Vagina (tissue), 2 donors: ENCODE data around the gene HORMAD2. TPM values are rescaled to one million over a fixed set of nuclear protein-coding genes. Genes with fewer than 3 reads are reported as not detected.

Experiments used
- DNase-seq, 2 donors: peaks; one replicate each; pipeline ENCODE4 v3.0.0-alpha.2; 2017; ENCODE audit errors: extremely low spot score in 2 of 2
- H3K27ac ChIP-seq: fragments of 200-600 bp; sonication (generic); one replicate; pipeline ENCODE4 v1.5.1; 2019
- H3K27me3 ChIP-seq: fragments of 200-600 bp; sonication (generic); one replicate; pipeline ENCODE4 v1.5.1; 2019
- H3K36me3 ChIP-seq, 2 donors: fragments of 200-600 bp; sonication (generic); one replicate each; pipeline ENCODE4 v1.5.1; 2017 to 2019
- H3K4me1 ChIP-seq: fragments of 200-600 bp; sonication (generic); one replicate; pipeline ENCODE4 v1.5.1; 2019
- H3K4me3 ChIP-seq, 2 donors: fragments of 200-600 bp; sonication (generic); 1 replicate in 1 of 2; 2 replicates in 1 of 2; pipeline ENCODE4 v1.5.1; 2016 to 2019
- H3K9me3 ChIP-seq: fragments of 200-600 bp; sonication (generic); one replicate; pipeline ENCODE4 v1.5.1; 2019
- POLR2A ChIP-seq, 2 donors: fragments of 450-650 bp; IDR thresholded peaks; one replicate each; pipeline ENCODE4 v1.6.1; 2017; ENCODE audit warnings: antibody characterized with exemption in 2 of 2, mild to moderate bottlenecking in 2 of 2, moderate library complexity in 2 of 2
- POLR2AphosphoS5 ChIP-seq, 2 donors: sonication (generic); formaldehyde crosslinking; IDR thresholded peaks; one replicate each; pipeline ENCODE4 v1.9.0; 2017; ENCODE audit warnings: antibody characterized with exemption in 2 of 2, mild to moderate bottlenecking in 2 of 2, low read depth in 1 of 2; ENCODE audit not compliant: insufficient read depth in 1 of 2
- intact Hi-C: fragments of 100-400 bp; cut with DNase I; formaldehyde crosslinking; loops from one replicate; pipeline ENCODE4 v1.15.1; 2023
- total RNA-seq: library from RNA; depleted of rRNA; stranded (reverse); fragments of >200 nt; gene quantifications from one replicate; pipeline ENCODE4 v1.2.3, GENCODE V29; 2016
- TF ChIP-seq, protein P1 (sequence below), 3 experiments: fragments of 450-650 bp in 2 of 3; fragments of 200-600 bp in 1 of 3; sonication (generic) in 1 of 3; IDR thresholded peaks; one replicate each; pipeline ENCODE4 v1.5.1; 2017 to 2019; ENCODE audit warnings: antibody characterized with exemption in 3 of 3, mild to moderate bottlenecking in 2 of 3, moderate library complexity in 2 of 3

HORMAD2 gene
- total RNA-seq, 1 donor from 2014 or later = not detected

DNA sequence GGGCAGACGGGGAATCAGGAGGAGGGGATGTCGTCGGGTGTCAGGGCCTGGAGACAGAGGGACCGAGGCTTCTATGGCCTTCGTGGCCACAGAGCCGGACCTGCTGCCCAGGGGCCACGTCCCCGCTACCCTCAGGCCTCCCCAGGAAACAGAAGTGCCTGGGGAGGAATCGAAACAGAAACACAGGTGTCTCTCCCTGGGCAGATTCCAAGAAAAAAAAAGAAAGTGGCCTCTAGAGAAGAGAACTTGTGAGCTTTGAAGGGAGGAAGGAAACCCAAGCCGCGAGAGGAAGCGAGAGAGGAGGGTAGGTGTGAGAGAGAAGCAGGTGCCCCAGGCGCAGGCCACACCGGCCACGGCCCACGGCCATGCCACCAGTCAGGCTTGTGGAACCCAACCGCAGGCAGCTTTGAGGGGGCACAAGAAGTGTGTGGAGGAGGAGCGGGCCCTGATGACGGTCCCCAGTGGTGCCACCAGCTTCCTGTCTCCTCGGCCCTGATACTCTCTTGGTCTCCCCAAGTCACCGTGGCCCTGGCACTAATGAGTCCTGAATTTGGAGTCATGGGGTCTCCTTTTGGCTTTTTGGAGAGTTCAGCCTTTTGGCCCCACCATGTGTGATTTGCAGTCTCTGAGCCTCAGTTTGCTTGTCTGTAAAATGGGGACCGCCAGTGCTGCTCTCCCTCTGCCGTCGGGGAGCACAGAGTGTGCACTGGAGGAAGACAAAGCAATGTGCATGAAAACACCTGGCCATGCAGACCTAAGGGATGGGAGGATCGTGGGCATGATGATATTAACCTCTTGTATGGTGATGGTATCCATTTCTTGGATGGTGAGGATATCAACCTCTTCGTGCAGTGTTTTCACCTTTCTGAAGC lies 141.1 kb downstream of the HORMAD2 start:
- Histone ChIP-seq H3K4me1 (peaks cover 8% of the 10 kb centered on the region), H3K4me3 (no peak overlapping the region), H3K27ac (no peak overlapping the region), H3K27me3 (no peaks in the 10 kb centered on the region), H3K36me3 (no peaks in the 10 kb centered on the region), H3K9me3 (no peaks in the 10 kb centered on the region)
- intact Hi-C loops = no loop called here
- no peak for TF ChIP-seq POLR2A (IDR thresholded peaks at IDR 0.05)
- TF ChIP-seq POLR2AphosphoS5 (IDR thresholded peaks at IDR 0.05; ENCODE audit: insufficient read depth in 1 of 2, low read depth in 1 of 2) = no peak
- TF ChIP-seq, protein P1, sequence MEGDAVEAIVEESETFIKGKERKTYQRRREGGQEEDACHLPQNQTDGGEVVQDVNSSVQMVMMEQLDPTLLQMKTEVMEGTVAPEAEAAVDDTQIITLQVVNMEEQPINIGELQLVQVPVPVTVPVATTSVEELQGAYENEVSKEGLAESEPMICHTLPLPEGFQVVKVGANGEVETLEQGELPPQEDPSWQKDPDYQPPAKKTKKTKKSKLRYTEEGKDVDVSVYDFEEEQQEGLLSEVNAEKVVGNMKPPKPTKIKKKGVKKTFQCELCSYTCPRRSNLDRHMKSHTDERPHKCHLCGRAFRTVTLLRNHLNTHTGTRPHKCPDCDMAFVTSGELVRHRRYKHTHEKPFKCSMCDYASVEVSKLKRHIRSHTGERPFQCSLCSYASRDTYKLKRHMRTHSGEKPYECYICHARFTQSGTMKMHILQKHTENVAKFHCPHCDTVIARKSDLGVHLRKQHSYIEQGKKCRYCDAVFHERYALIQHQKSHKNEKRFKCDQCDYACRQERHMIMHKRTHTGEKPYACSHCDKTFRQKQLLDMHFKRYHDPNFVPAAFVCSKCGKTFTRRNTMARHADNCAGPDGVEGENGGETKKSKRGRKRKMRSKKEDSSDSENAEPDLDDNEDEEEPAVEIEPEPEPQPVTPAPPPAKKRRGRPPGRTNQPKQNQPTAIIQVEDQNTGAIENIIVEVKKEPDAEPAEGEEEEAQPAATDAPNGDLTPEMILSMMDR (IDR thresholded peaks at IDR 0.05) = no peak
- no peak for DNase-seq

DNA sequence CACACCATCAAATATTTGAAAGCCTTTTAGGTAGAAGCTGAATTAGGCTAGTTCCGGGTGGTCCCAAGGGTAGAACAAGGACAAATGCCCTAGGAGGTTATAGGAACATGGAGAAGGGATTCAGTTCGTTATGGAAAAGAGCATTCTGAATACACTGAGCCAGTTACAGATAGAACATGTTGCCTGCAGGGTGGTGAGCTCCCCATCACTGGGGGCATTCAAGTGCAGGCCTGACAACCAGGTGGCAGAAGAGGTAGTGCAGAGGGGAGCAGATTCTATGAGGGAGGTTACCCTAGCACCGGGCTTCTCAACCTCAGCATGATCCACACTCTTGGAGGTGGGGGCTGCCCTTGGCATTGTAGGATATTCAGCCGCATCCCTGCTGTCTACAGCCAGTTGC lies 142.1 kb downstream of the HORMAD2 start:
- intact Hi-C loops = no loop called here
- TF ChIP-seq, protein P1 (IDR thresholded peaks at IDR 0.05) = no peak
- TF ChIP-seq POLR2AphosphoS5 (IDR thresholded peaks at IDR 0.05; ENCODE audit: insufficient read depth in 1 of 2, low read depth in 1 of 2) (no peak), POLR2A (IDR thresholded peaks at IDR 0.05) (no peak)
- Histone ChIP-seq H3K9me3 (no peaks in the 10 kb centered on the region), H3K36me3 (no peaks in the 10 kb centered on the region), H3K27me3 (no peaks in the 10 kb centered on the region), H3K4me3 (no peak overlapping the region), H3K4me1 (peaks cover 8% of the 10 kb centered on the region), H3K27ac (no peak overlapping the region)
- DNase-seq = no peak

DNA sequence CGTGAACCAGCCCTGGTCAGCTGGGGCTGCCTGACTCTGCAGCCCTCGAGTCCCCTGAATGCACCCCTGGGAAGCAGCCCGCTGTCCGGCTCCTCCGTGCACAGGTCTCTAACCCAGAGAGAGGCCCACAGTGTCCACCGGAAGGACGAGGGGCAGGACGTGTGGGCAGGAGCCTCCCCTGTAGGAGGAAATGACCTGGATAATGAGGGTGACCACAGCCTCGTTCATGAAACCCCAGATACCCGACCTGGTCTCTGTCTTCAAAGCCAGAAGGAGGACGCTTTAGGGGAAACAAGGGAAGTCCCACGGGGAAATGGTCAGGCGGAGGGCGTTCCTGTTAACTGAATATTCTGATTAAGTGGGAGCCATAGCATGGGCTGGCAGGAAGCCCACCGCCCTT lies 143.0 kb downstream of the HORMAD2 start:
- Histone ChIP-seq H3K9me3 (no peaks in the 10 kb centered on the region), H3K27me3 (no peaks in the 10 kb centered on the region), H3K36me3 (no peaks in the 10 kb centered on the region), H3K4me3 (no peak overlapping the region), H3K27ac (no peak overlapping the region), H3K4me1 (peaks cover under 1% of the 10 kb centered on the region)
- no peak for TF ChIP-seq POLR2A (IDR thresholded peaks at IDR 0.05)
- TF ChIP-seq POLR2AphosphoS5 (IDR thresholded peaks at IDR 0.05; ENCODE audit: insufficient read depth in 1 of 2, low read depth in 1 of 2) = no peak
- TF ChIP-seq, protein P1 (IDR thresholded peaks at IDR 0.05) = no peak
- no peak for DNase-seq
- intact Hi-C loops = no loop called here

DNA sequence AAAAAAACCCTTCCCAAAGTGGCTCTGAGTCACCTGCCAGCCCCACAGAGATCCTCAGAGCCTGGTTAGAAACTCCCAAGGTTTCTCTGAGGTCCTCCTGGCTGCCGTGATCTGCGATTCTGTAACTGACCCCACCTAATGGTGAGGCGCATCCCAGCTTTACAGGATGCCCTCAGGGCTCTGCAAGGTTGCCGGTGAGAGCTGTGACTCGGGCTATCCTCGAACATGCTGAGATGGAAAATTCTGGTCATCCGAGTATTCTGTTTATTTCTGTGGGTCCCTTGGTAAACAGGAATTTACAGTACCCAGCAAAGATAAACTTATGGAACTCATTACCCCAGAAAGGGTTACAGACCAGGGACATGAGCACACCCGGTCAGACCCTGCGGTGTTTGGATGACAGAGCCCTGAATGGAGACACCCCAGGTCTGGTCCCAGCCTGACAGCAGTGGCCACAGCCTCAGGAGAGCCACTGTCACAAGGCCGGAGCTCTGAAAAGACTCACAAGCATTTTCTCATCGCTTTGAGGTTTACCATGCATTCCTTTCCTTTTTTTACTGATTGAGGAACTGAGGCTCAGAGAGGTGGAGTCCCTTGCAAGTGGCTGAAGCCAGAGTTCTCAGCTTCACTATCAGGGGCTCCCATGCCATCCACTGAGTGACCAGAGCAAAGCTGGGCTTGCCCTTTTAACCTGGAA lies 144.0 kb downstream of the HORMAD2 start:
- no peak overlapping the region for H3K27ac ChIP-seq
- no peaks in the 10 kb centered on the region for H3K9me3 ChIP-seq
- no peak for DNase-seq
- H3K27me3 ChIP-seq = no peaks in the 10 kb centered on the region
- H3K4me1 ChIP-seq = no peaks in the 10 kb centered on the region
- TF ChIP-seq POLR2AphosphoS5 (IDR thresholded peaks at IDR 0.05; ENCODE audit: insufficient read depth in 1 of 2, low read depth in 1 of 2) (no peak), POLR2A (IDR thresholded peaks at IDR 0.05) (no peak)
- TF ChIP-seq, protein P1 (IDR thresholded peaks at IDR 0.05) = no peak
- no peak overlapping the region for H3K4me3 ChIP-seq
- intact Hi-C loops = no loop called here
- H3K36me3 ChIP-seq = no peaks in the 10 kb centered on the region
